HG02678 (cell line): Measurements from ENCODE around the gene CAMTA1.

Experiments
- ATAC-seq: cut with Tn5 transposase; IDR thresholded peaks from one replicate; pipeline ENCODE4 v1.9.1; 2021; ENCODE audit warnings: mild to moderate bottlenecking, moderate library complexity; ENCODE audit not compliant: unreplicated experiment

The CAMTA1 gene

GRCh38 chr1:7097938-7098592 lies 312.8 kb downstream of the CAMTA1 start:
- ATAC-seq = no peak

GRCh38 chr1:7098641-7099040 lies 313.4 kb downstream of the CAMTA1 start:
- ATAC-seq = no peak

- ATAC-seq = no peak
Observed at GRCh38 chr1:7100479-7100878, 315.2 kb downstream of the CAMTA1 start.

- no peak for ATAC-seq
Observed at GRCh38 chr1:7101187-7101586, 315.9 kb downstream of the CAMTA1 start.

- no peak for ATAC-seq
Observed at GRCh38 chr1:7103361-7103782, 318.1 kb downstream of the CAMTA1 start.

- ATAC-seq = no peak
Observed at GRCh38 chr1:7103874-7104273, 318.6 kb downstream of the CAMTA1 start.

- ATAC-seq = no peak
Observed at GRCh38 chr1:7104339-7104738, 319.1 kb downstream of the CAMTA1 start.

GRCh38 chr1:7105269-7105668 lies 320.0 kb downstream of the CAMTA1 start:
- no peak for ATAC-seq

- ATAC-seq = no peak
Observed at GRCh38 chr1:7106442-7107108, 321.3 kb downstream of the CAMTA1 start.

GRCh38 chr1:7107109-7107830 lies 322.0 kb downstream of the CAMTA1 start:
- no peak for ATAC-seq

GRCh38 chr1:7108251-7108650 lies 323.0 kb downstream of the CAMTA1 start:
- no peak for ATAC-seq

GRCh38 chr1:7109901-7110300 lies 324.6 kb downstream of the CAMTA1 start:
- ATAC-seq = no peak

- ATAC-seq = no peak
Observed at GRCh38 chr1:7110321-7110720, 325.1 kb downstream of the CAMTA1 start.

- ATAC-seq = no peak
Observed at GRCh38 chr1:7111853-7112252, 326.6 kb downstream of the CAMTA1 start.

GRCh38 chr1:7113136-7113535 lies 327.9 kb downstream of the CAMTA1 start:
- no peak for ATAC-seq

- ATAC-seq = no peak
Observed at GRCh38 chr1:7113822-7114221, 328.6 kb downstream of the CAMTA1 start.

GRCh38 chr1:7116001-7116400 lies 330.7 kb downstream of the CAMTA1 start:
- no peak for ATAC-seq

- ATAC-seq = no peak
Observed at GRCh38 chr1:7117399-7118281, 332.4 kb downstream of the CAMTA1 start.

GRCh38 chr1:7119156-7119555 lies 333.9 kb downstream of the CAMTA1 start:
- ATAC-seq = no peak

- no peak for ATAC-seq
Observed at GRCh38 chr1:7120863-7121621, 335.8 kb downstream of the CAMTA1 start.
